NCI-H146 treated with DMSO at 0.1 percent for 48 hours (cell line): ENCODE data around the gene NMT1.

Source experiments
- DNase-seq: peaks from one replicate; lab custom pipeline; 2025; ENCODE audit not compliant: unreplicated experiment; lab: John Stamatoyannopoulos, UW

Gene NMT1

DNA sequence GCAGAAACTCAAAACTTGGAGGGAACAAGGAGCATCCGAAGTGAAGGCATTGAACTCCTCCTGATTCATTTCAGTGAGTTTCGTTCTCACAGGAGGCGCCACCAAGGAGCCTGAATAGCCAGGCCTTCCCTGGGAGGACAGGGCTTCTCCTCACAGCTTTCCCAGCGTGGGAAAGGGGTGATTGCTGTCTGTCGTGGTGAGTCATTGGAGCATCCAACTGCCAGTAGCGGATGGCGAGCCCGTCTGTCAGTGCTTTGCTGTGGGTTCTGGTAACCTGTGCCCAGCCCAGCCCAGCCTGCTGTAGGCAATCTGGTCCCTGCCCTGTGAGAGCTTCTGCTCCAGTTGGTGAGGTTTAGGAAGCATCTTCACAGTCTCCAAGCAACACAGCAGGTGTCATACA lies 42.9 kb downstream of the NMT1 start:
- no peak for DNase-seq

- no peak for DNase-seq
These were observed 43.4 kb downstream of the NMT1 start for GRCh38 chr17:45104497-45104896.

GRCh38 chr17:45104907-45105624 lies 43.9 kb downstream of the NMT1 start:
- DNase-seq, result no peak

- DNase-seq, result no peak
These were observed 45.0 kb downstream of the NMT1 start for GRCh38 chr17:45106096-45106495.

GRCh38 chr17:45106582-45106981 lies 45.5 kb downstream of the NMT1 start:
- DNase-seq, result no peak

DNA sequence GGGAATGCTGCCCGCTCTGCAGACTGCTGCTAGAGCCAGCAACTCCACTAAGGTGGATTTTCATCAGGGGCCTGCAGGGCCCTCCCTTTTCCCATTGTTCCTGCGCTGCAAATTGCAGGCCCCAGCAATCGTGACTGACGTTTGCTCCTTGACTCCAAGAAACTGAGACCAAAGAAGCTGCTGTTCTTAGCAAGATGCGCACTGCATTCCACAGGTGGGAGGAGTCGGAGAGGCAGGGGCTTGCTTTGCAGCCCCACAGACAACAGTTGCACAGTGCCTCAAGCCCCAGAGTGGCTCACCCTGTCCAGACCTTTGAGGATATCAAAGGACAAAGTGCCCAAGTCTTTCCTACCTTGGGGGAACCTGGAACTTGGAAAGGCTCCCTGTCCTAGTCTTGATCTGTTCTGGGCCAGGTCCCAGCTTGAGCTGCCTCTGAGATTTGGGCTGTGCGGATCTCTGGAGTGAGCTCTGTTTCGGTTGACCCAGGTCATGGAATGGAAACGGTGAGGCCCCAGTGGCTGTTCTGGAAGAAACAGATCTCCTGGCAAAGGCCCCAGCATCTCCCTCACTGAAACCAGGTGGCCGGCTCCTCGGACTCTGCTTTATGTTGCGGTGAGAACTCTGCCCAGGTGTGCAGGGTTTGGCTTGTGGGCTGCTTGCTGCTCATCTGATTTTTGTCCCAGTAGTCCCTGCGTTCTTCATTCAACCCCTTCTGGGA lies 46.3 kb downstream of the NMT1 start:
- no peak for DNase-seq

DNA sequence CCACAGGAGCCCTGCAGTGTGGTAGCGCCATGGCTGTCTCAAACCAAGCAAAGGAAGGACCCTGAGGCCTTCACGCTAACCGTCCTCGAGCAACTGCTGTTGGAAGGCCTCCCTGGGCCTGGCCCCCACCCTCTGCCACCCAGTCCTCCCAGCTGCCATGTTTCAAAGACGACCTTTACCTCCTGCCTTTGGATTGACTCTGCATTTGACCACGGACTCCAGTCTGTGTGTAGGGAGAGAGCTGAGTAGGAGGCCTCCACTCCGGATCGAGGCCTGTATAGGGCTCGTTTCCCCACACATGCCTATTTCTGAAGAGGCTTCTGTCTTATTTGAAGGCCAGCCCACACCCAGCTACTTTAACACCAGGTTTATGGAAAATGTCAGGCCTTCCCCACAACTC lies 46.9 kb downstream of the NMT1 start:
- no peak for DNase-seq

- DNase-seq, result no peak
These were observed 47.7 kb downstream of the NMT1 start for GRCh38 chr17:45108595-45109521.

DNA sequence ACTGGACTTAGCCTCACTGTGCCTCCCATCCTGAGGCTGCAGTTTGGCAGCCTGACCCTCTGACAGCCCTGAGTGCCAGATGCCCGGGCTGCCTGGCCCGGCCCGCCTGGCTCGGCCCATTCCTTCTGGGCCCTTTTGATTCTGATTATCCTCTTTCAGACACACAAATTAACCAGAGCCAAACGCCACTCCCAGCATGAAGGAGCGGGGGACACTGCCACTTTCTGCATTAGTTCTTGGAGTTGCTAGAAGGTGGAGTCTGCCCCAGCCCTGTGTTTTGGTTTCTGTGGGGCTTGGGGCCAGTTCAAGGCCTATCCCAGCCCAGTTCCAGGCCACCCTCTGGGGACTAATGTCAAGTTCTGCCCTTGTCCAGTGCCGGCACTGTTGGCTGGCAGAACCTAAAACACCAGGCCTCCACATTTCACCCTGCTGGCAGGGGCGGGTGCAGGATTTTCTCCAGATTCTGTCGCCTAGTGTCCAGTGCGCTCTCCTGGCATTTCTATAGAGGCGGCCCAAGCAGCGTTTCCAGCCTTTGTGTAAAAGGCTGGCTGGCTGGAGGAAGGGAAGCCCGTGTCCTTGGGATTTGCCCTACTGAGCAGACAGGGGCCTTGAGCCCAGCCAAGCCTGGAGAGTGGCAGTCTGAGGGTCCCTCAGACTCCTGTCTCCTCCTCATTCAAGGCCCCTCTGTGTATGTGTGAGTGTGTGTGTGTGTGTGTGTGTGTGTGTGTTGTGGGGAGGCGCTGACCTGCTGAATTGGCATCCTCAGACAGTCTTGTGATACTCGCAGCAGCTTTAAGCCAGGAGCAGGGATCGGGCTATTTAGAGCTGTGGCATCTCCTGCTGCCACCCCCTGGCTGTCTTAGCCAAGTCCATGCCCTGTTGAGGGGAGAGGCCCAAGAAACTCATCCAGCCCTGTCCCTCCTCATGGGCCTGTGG lies 49.8 kb downstream of the NMT1 start:
- no peak for DNase-seq

DNA sequence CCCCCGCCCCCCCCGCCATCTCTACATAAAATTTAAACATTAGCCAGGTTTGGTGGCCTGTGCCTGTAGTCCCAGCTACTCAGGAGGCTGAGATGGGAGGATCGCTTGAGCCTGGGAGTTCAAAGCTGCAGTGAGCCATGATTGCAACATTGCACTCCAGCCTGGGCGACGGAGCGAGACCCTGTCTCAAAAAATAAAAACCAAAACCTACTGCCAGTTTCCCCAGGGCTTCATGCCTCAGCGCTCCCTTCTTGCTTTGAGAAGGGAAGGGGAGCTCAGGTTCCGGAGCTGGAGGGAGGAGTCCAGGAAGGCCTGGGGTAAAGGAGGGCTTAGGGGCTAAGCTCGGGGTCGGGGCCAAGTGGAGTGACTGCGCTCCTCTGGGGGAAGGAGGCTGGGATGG lies 50.7 kb downstream of the NMT1 start:
- DNase-seq, result no peak

DNA sequence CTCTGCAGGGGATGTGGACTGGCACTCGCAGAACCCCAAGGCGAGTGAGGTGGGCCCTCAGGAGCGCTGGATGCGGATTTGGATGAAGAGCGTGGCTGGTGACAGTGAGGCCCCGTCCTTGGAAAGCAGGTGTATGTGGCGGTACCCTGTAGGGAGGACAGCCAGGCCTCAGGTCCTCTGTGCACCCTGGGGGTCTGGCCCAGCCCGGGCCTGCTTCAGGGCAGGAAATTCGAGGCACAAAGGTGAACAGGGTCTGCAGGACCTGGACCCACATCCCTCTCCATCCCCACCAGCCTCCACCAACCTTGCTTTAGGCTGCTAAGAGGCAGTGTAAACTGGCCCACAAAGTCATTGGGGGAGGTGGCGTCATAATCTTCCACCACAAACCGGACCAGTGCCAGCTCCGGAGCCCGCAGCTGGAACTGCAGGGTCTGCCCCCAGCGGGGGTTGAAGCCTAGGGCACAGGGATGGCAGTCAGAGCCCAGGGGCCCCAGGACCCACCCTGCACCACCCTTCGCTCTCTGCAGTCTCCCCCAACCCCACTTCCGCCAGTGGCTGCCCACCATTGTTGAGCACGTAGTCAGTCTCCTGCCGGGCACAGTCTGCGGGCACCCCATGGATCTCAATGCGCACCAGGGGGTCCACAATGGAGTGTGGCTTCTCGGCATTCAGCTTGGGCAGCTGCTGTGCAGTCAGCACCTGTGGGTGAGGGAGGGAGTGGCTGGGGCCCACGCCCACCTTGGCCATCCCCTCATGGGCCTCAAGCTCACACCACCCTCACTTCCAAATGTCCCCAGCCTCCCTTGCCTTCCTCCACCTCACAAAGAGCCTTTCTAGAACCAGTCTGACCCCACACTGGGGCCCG lies 51.7 kb downstream of the NMT1 start:
- DNase-seq, result no peak

- DNase-seq, result no peak
These were observed 52.3 kb downstream of the NMT1 start for GRCh38 chr17:45113424-45113754.

DNA sequence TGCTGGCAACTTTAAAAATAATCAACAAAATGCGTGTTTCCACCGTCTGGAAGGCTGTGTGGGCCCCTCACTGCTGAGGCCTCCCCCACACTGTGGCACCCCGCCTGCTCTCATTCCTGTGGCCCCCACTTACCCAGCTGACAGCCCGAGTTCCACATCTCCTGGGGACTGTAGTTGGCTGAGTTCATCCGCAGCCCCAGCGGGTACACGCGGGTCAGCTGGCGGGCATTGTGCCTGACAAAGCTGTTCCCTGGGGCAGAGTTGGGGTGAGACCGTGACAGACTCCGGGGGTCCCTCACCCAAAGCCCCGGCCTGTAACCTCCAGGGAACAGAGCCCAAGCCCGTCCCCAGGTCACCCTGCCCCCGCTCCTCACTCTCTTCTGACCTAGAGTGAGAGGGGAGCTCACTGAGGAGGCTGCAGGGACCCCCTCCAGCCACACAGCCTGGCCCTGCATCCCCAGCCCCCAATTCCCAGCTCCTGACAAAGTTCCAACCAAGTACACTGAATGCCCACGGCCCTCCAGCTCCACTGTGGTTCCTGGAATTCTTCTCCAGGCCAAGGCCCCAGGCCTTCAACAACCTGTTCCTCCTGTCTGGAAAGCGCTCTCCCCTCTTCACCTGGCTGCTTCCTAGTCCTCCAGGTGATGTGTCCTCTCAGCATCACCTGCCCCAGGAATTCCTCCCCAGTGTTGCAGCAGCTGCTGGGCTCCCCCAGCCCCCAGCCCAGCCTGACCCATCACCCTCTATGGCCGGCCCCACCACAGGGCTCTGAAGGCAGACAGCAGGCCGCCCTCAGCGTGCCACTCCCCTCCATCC lies 53.2 kb downstream of the NMT1 start:
- DNase-seq, result no peak

- DNase-seq, result no peak
These were observed 54.0 kb downstream of the NMT1 start for GRCh38 chr17:45115015-45115625.

- DNase-seq, result no peak
These were observed 54.8 kb downstream of the NMT1 start for GRCh38 chr17:45115871-45116270.

DNA sequence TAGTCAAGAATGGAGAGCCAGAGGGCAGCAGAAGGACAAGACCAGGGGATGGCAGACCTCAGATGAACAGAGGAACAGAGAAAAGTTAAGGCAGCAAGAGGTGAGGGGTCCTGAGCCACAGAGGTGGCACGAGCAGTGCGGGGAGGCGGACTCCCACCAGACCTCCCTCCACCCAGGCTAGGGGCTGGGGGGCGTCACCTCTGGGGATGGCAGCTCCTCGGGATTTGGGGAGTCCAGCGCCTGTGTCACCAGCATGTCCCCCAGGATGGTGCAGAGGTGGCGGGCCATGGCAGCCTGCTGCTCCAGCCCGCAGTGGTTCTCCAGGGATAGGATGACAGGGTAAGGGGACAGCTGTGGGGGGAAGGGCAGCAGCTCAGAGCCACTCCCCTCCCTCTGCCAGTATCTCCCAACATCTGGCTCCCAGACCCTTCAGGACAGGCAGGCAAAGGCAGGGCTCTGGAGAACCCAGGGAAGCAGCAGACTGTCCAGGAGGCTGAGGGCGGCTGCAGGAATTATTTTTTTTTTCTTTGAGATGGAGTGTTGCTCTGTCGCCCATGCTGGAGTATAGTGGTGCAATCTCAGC lies 55.4 kb downstream of the NMT1 start:
- DNase-seq, result no peak

- no peak for DNase-seq
These were observed 56.2 kb downstream of the NMT1 start for GRCh38 chr17:45117334-45117733.
